ENCODE measurements around the gene PGAP6. TPM values are rescaled to one million over a fixed set of nuclear protein-coding genes. Genes with fewer than 3 reads are reported as not detected.

The PGAP6 gene
- total and polyA plus RNA-seq, 2 donors (not counting 1 experiment from before 2014, with no cell fraction given) = 46.2 to 82.7 TPM

- Histone ChIP-seq H3K27ac (ENCODE audit: insufficient read depth, low read length) (no peak overlapping the region), H3K9ac (ENCODE audit: insufficient read depth, low read length) (peak overlapping the region; percentile 69), H3K4me1 (ENCODE audit: control insufficient read depth, extremely low read depth, insufficient read depth, low read length) (peaks cover 3% of the 10 kb centered on the region), H3K79me2 (ENCODE audit: control insufficient read depth, insufficient read depth, low read length) (peaks cover 25% of the 10 kb centered on the region), H3K4me3 (replicated peaks in 1 of 4; ENCODE audit: control extremely low read depth in 1 of 4, insufficient read depth in 1 of 4, low read depth in 3 of 4, low read length in 4 of 4) (peak overlapping the region; percentile 51 to 83 (median 80)), H2AFZ (ENCODE audit: low read length) (no peak overlapping the region), H3K9me3 (ENCODE audit: control insufficient read depth, insufficient read depth, low read depth, low read length) (no peaks in the 10 kb centered on the region), H4K20me1 (ENCODE audit: control insufficient read depth, extremely low read depth, insufficient read depth, low read length) (no peaks in the 10 kb centered on the region), H3K4me2 (ENCODE audit: extremely low read depth, insufficient read depth, low read length) (peak overlapping the region; percentile 38), H3K36me3 (ENCODE audit: control insufficient read depth, insufficient read depth, low read length) (no peaks in the 10 kb centered on the region), H3K27me3 (ENCODE audit: control insufficient read depth, insufficient read depth, low read length) (no peaks in the 10 kb centered on the region)
- no peak for DNase-seq (ENCODE audit: low read depth in 2 of 2)
- no peak for TF ChIP-seq EZH2 (IDR thresholded peaks at IDR 0.05; ENCODE audit: low read length, missing control alignments)
- TF ChIP-seq CTCF (conservative IDR thresholded peaks at IDR 0.05 in 1 of 2, IDR thresholded peaks at IDR 0.05 in 1 of 2; ENCODE audit: low read depth in 1 of 2, low read length in 2 of 2) = no peak
Measured at GRCh38 chr16:426906-427249, 45.1 kb upstream of the PGAP6 start.

DNA sequence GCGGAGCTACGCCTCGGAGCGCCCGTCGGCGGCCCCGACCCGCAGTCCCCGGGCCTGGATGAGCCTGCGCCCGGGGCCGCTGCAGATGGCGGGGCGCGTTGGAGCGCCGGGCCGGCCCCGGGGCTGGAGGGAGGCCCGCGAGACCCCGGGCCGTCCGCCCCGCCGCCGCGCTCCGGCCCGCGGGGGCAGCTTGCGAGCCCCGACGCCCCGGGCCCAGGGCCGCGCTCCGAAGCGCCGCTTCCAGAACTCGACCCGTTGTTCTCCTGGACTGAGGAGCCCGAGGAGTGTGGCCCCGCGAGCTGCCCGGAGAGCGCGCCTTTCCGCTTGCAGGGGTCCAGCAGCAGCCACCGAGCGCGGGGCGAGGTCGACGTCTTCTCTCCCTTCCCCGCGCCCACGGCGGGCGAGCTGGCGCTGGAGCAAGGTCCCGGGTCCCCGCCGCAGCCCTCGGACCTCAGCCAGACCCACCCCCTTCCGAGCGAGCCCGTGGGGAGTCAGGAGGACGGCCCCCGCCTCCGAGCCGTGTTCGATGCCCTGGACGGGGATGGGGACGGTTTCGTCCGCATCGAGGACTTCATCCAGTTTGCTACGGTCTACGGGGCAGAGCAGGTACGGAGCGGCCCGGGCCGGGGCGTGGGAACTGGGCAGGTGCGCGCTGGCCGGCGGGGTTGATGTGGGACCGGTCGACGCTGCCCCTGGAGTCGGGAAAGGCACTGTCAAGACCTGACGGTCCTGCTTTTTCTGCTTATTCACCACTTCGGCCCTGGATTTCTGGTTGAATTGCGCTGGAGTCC, 44.5 kb upstream of the PGAP6 start:
- peaks cover 3% of the 10 kb centered on the region for H3K4me1 ChIP-seq (ENCODE audit: control insufficient read depth, extremely low read depth, insufficient read depth, low read length)
- H3K9ac ChIP-seq (ENCODE audit: insufficient read depth, low read length) = peak overlapping the region; percentile 69
- H3K4me3 ChIP-seq (replicated peaks in 1 of 4; ENCODE audit: control extremely low read depth in 1 of 4, insufficient read depth in 1 of 4, low read depth in 3 of 4, low read length in 4 of 4) = peak overlapping the region; percentile 51 to 83 (median 80)
- no peaks in the 10 kb centered on the region for H4K20me1 ChIP-seq (ENCODE audit: control insufficient read depth, extremely low read depth, insufficient read depth, low read length)
- H3K79me2 ChIP-seq (ENCODE audit: control insufficient read depth, insufficient read depth, low read length) = peaks cover 25% of the 10 kb centered on the region
- no peaks in the 10 kb centered on the region for H3K9me3 ChIP-seq (ENCODE audit: control insufficient read depth, insufficient read depth, low read depth, low read length)
- DNase-seq (ENCODE audit: low read depth in 2 of 2) = peak in 1 of 2 donors; percentile 6
- no peaks in the 10 kb centered on the region for H3K36me3 ChIP-seq (ENCODE audit: control insufficient read depth, insufficient read depth, low read length)
- no peak for TF ChIP-seq CTCF (conservative IDR thresholded peaks at IDR 0.05 in 1 of 2, IDR thresholded peaks at IDR 0.05 in 1 of 2; ENCODE audit: low read depth in 1 of 2, low read length in 2 of 2)
- TF ChIP-seq EZH2 (IDR thresholded peaks at IDR 0.05; ENCODE audit: low read length, missing control alignments) = no peak
- H3K27ac ChIP-seq (ENCODE audit: insufficient read depth, low read length) = peak overlapping the region; percentile 18
- H3K4me2 ChIP-seq (ENCODE audit: extremely low read depth, insufficient read depth, low read length) = peak overlapping the region; percentile 38
- H2AFZ ChIP-seq (ENCODE audit: low read length) = no peak overlapping the region
- no peaks in the 10 kb centered on the region for H3K27me3 ChIP-seq (ENCODE audit: control insufficient read depth, insufficient read depth, low read length)

DNA sequence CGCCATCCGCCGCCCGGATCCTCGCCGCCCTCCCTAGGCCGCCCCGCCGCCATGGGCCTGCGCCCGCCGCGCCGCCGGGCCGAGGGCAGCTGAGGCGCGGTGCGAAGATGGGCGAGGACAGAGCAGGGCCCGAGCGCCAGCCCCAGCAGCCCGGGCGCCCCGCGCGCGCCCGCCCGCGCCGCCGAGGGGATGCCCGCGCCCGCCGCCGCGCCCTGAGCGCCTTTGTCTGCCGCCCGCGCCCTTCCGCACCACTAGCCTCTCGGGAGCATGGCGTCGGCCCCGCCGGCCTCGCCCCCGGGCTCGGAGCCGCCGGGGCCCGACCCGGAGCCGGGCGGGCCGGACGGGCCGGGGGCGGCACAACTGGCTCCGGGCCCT, 43.9 kb upstream of the PGAP6 start:
- H3K4me2 ChIP-seq (ENCODE audit: extremely low read depth, insufficient read depth, low read length) = no peak overlapping the region
- no peak overlapping the region for H3K27ac ChIP-seq (ENCODE audit: insufficient read depth, low read length)
- no peaks in the 10 kb centered on the region for H4K20me1 ChIP-seq (ENCODE audit: control insufficient read depth, extremely low read depth, insufficient read depth, low read length)
- H3K79me2 ChIP-seq (ENCODE audit: control insufficient read depth, insufficient read depth, low read length) = peaks cover 25% of the 10 kb centered on the region
- H3K9ac ChIP-seq (ENCODE audit: insufficient read depth, low read length) = peak overlapping the region; percentile 72
- H3K9me3 ChIP-seq (ENCODE audit: control insufficient read depth, insufficient read depth, low read depth, low read length) = no peaks in the 10 kb centered on the region
- DNase-seq (ENCODE audit: low read depth in 2 of 2) = no peak
- H3K4me3 ChIP-seq (replicated peaks in 1 of 4; ENCODE audit: control extremely low read depth in 1 of 4, insufficient read depth in 1 of 4, low read depth in 3 of 4, low read length in 4 of 4) = peak overlapping the region in 2 of 4 experiments; percentile 79 to 82
- no peaks in the 10 kb centered on the region for H3K27me3 ChIP-seq (ENCODE audit: control insufficient read depth, insufficient read depth, low read length)
- TF ChIP-seq EZH2 (IDR thresholded peaks at IDR 0.05; ENCODE audit: low read length, missing control alignments) (no peak), CTCF (conservative IDR thresholded peaks at IDR 0.05 in 1 of 2, IDR thresholded peaks at IDR 0.05 in 1 of 2; ENCODE audit: low read depth in 1 of 2, low read length in 2 of 2) (no peak)
- no peaks in the 10 kb centered on the region for H3K36me3 ChIP-seq (ENCODE audit: control insufficient read depth, insufficient read depth, low read length)
- no peak overlapping the region for H2AFZ ChIP-seq (ENCODE audit: low read length)
- peaks cover 3% of the 10 kb centered on the region for H3K4me1 ChIP-seq (ENCODE audit: control insufficient read depth, extremely low read depth, insufficient read depth, low read length)

Measured in fibroblast of lung (primary cell).